Neuron (in vitro differentiated cells): Measurements from ENCODE around the gene SLCO3A1.

Source experiments
- H2AFZ ChIP-seq: one replicate; pipeline ENCODE4 v1.6.1; 2013; ENCODE audit warnings: low read depth, mild to moderate bottlenecking, inconsistent platforms, low read length, moderate library complexity
- H3K27me3 ChIP-seq: one replicate; pipeline ENCODE4 v1.6.1; 2013; ENCODE audit warnings: low read length; ENCODE audit not compliant: insufficient read depth
- H3K36me3 ChIP-seq: one replicate; pipeline ENCODE4 v1.6.1; 2013; ENCODE audit warnings: low read length; ENCODE audit not compliant: insufficient read depth
- H3K4me1 ChIP-seq: one replicate; pipeline ENCODE4 v1.6.1; 2013; ENCODE audit warnings: low read length; ENCODE audit not compliant: insufficient read depth
- H3K4me3 ChIP-seq: 2 replicates; pipeline ENCODE4 v1.5.1; 2013; ENCODE audit warnings: mild to moderate bottlenecking, low read length, moderate library complexity
- H3K9me3 ChIP-seq: one replicate; pipeline ENCODE4 v1.6.1; 2013; ENCODE audit warnings: low read length

The SLCO3A1 gene

GRCh38 chr15:91891101-91891500 lies 37.6 kb downstream of the SLCO3A1 start:
- Histone ChIP-seq H3K36me3 (no peaks in the 10 kb centered on the region), H3K9me3 (no peaks in the 10 kb centered on the region), H3K4me3 (no peak overlapping the region), H3K27me3 (no peaks in the 10 kb centered on the region), H2AFZ (no peak overlapping the region), H3K4me1 (no peaks in the 10 kb centered on the region)

- H3K36me3 ChIP-seq = no peaks in the 10 kb centered on the region
- no peak overlapping the region for H2AFZ ChIP-seq
- H3K4me1 ChIP-seq = no peaks in the 10 kb centered on the region
- no peak overlapping the region for H3K4me3 ChIP-seq
- no peaks in the 10 kb centered on the region for H3K27me3 ChIP-seq
- H3K9me3 ChIP-seq = no peaks in the 10 kb centered on the region
Observed at GRCh38 chr15:91891788-91892345, 38.4 kb downstream of the SLCO3A1 start.

DNA sequence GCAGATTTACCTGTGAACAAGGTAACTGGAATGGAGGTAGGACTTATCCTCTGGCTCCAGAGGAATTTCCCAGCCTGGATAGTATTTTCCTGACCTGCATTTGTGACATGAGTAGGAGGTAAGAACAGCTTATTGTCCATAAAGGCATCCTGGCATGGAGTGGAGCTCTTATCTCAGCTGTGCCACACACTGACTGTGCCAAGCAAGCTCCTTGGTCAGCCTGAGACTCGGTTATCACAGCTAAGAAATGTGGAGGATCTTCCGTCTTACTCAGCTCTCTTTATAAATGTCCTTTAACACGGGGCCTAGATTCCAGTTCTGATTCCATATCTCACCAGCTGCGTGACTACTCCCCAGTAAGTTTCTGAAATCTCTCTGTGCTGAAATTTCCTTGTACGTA lies 38.9 kb downstream of the SLCO3A1 start:
- Histone ChIP-seq H3K9me3 (no peaks in the 10 kb centered on the region), H3K4me1 (no peaks in the 10 kb centered on the region), H2AFZ (no peak overlapping the region), H3K27me3 (no peaks in the 10 kb centered on the region), H3K4me3 (no peak overlapping the region), H3K36me3 (no peaks in the 10 kb centered on the region)

- H3K9me3 ChIP-seq = no peaks in the 10 kb centered on the region
- no peaks in the 10 kb centered on the region for H3K36me3 ChIP-seq
- H3K27me3 ChIP-seq = no peaks in the 10 kb centered on the region
- H3K4me3 ChIP-seq = no peak overlapping the region
- no peak overlapping the region for H2AFZ ChIP-seq
- no peaks in the 10 kb centered on the region for H3K4me1 ChIP-seq
Observed at GRCh38 chr15:91894606-91895005, 41.1 kb downstream of the SLCO3A1 start.

GRCh38 chr15:91895051-91895450 lies 41.5 kb downstream of the SLCO3A1 start:
- H3K27me3 ChIP-seq = no peaks in the 10 kb centered on the region
- no peaks in the 10 kb centered on the region for H3K9me3 ChIP-seq
- no peak overlapping the region for H3K4me3 ChIP-seq
- no peaks in the 10 kb centered on the region for H3K36me3 ChIP-seq
- H2AFZ ChIP-seq = no peak overlapping the region
- H3K4me1 ChIP-seq = no peaks in the 10 kb centered on the region

GRCh38 chr15:91896341-91897055 lies 43.0 kb downstream of the SLCO3A1 start:
- Histone ChIP-seq H3K36me3 (no peaks in the 10 kb centered on the region), H3K9me3 (no peaks in the 10 kb centered on the region), H3K4me1 (no peaks in the 10 kb centered on the region), H2AFZ (no peak overlapping the region), H3K4me3 (no peak overlapping the region), H3K27me3 (no peaks in the 10 kb centered on the region)

GRCh38 chr15:91897585-91898372 lies 44.3 kb downstream of the SLCO3A1 start:
- H3K9me3 ChIP-seq = no peaks in the 10 kb centered on the region
- H3K4me1 ChIP-seq = no peaks in the 10 kb centered on the region
- no peaks in the 10 kb centered on the region for H3K36me3 ChIP-seq
- no peak overlapping the region for H3K4me3 ChIP-seq
- H3K27me3 ChIP-seq = no peaks in the 10 kb centered on the region
- no peak overlapping the region for H2AFZ ChIP-seq

- Histone ChIP-seq H2AFZ (no peak overlapping the region), H3K4me1 (no peaks in the 10 kb centered on the region)
Observed at GRCh38 chr15:91898843-91899242, 45.3 kb downstream of the SLCO3A1 start.

GRCh38 chr15:91904942-91905341 lies 51.4 kb downstream of the SLCO3A1 start:
- no peaks in the 10 kb centered on the region for H3K4me1 ChIP-seq
- no peaks in the 10 kb centered on the region for H3K27me3 ChIP-seq
- H3K36me3 ChIP-seq = no peaks in the 10 kb centered on the region
- H2AFZ ChIP-seq = no peak overlapping the region
- H3K4me3 ChIP-seq = no peak overlapping the region
- no peaks in the 10 kb centered on the region for H3K9me3 ChIP-seq

More at GRCh38 chr15:91898843-91899242, 45.3 kb downstream of the SLCO3A1 start:
- Histone ChIP-seq H3K27me3 (no peaks in the 10 kb centered on the region), H3K36me3 (no peaks in the 10 kb centered on the region), H3K4me3 (no peak overlapping the region), H3K9me3 (no peaks in the 10 kb centered on the region)

DNA sequence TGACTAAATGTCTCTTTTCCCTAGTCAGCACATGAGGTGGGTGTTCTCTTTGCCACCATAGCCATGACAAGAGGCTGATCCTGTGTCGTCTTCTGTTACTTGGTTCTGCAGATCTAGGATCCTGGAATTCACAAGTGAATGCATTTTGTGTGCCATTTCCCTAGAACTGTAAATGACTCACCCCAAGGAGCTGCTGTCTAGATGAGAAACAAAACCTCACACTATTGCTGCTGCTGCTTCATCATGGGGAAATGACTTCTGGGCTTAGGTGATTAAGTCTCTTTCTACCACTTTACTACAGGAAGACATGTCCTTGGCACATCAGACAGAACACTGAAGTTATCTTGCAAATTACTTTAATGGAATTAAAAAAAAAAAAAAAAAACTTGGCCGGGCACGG lies 54.9 kb downstream of the SLCO3A1 start:
- H3K36me3 ChIP-seq = no peaks in the 10 kb centered on the region
- H3K9me3 ChIP-seq = no peaks in the 10 kb centered on the region
- no peaks in the 10 kb centered on the region for H3K27me3 ChIP-seq
- no peak overlapping the region for H3K4me3 ChIP-seq
- H2AFZ ChIP-seq = no peak overlapping the region
- H3K4me1 ChIP-seq = no peaks in the 10 kb centered on the region

DNA sequence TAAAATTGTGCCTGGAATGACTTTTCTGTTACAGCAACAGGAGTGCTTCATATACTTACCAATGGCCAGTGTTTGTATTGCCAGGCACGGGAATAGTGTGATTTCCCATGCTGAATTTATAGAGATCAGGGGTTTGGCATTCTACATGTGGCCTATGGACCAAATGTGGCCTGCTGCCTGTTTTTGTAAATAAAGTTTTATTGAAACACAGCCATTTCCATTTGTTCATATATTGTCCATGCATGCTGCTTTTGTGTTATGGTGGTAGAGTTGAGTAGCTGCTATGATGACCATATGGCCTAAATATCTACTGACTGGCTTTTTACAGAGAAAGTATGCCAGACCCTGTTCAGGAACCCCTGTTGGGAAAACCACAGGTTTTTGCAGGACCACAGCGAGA lies 55.6 kb downstream of the SLCO3A1 start:
- no peaks in the 10 kb centered on the region for H3K36me3 ChIP-seq
- H3K4me3 ChIP-seq = no peak overlapping the region
- H3K9me3 ChIP-seq = no peaks in the 10 kb centered on the region
- H2AFZ ChIP-seq = no peak overlapping the region
- no peaks in the 10 kb centered on the region for H3K4me1 ChIP-seq
- no peaks in the 10 kb centered on the region for H3K27me3 ChIP-seq

GRCh38 chr15:91909574-91909973 lies 56.1 kb downstream of the SLCO3A1 start:
- Histone ChIP-seq H3K9me3 (no peaks in the 10 kb centered on the region), H3K4me1 (no peaks in the 10 kb centered on the region), H2AFZ (no peak overlapping the region), H3K36me3 (no peaks in the 10 kb centered on the region), H3K27me3 (no peaks in the 10 kb centered on the region), H3K4me3 (no peak overlapping the region)

DNA sequence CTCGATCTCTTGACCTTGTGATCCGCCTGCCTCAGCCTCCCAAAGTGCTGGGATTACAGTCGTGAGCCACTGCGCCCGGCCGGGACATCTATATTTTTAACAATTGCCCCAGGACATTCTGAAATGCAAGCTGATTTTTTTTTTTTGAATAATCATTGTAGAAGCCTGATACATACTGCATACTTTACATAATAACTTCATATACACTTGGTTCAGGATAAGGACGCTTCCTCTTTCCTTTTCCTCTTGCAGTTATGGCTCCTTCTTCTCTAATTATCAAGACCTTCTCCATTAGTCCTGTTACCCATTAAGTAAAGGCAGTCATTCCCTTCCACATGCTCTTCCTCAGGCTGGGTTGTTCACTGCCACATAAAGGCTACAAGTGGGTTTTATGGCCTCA lies 58.3 kb downstream of the SLCO3A1 start:
- no peaks in the 10 kb centered on the region for H3K4me1 ChIP-seq
- no peaks in the 10 kb centered on the region for H3K9me3 ChIP-seq
- H3K36me3 ChIP-seq = no peaks in the 10 kb centered on the region
- H3K27me3 ChIP-seq = no peaks in the 10 kb centered on the region
- no peak overlapping the region for H3K4me3 ChIP-seq
- no peak overlapping the region for H2AFZ ChIP-seq
